ENCODE results near the gene CAD. TPM values are rescaled to one million over a fixed set of nuclear protein-coding genes. Genes with fewer than 3 reads are reported as not detected.

Gene CAD
- total RNA-seq, 1 experiment from 2014 or later = 114 TPM

DNA sequence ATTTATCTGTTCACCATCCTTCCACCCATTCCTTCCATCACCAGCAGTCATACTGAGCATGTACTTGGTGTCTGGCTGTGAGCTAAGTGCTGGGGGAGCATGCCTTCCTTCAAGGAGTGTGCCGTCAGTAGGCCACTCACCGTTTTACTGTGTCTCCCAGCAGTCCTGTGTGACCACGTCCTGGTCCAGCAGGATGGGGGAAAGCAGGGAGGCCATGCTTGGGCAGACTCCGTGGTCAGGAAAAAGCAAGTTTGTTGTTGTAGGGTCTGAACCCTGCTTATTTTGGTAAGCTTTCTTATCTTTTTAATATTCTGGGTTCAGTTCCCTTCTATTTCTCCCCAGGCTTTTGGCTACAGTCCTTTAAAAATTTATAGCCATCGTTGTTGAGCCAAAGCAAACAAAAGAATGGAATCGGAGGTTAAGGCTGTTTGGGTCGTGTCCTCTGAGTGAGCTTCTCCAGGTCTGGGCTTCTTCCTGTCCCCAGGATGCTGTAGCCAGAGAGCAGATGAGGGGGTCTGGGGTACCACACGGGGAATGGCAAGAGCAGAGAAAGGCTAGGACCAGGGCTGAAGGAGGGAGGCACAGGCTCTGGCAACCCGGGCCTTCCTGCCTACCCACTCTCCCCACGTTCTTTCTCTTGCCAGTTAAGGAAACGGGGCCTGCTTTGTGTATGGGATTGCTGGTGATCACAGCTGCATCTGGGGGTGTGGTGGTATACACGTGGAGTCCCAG lies 32.2 kb downstream of the CAD start:
- Histone ChIP-seq H3K27me3 (ENCODE audit: insufficient read depth, low read length) (no peaks in the 10 kb centered on the region), H3K36me3 (ENCODE audit: control insufficient read depth in 1 of 2, insufficient read depth in 2 of 2, low read length in 2 of 2) (peaks cover 0 to 3% of the 10 kb centered on the region in 2 experiments; a peak in 1 of 4 replicates), H3K4me1 (ENCODE audit: control insufficient read depth in 1 of 2, insufficient read depth in 2 of 2, low read length in 2 of 2) (peaks cover 0 to 10% of the 10 kb centered on the region in 2 experiments; a peak in 2 of 4 replicates), H3K9me2 (ENCODE audit: insufficient read depth) (no peaks in the 10 kb centered on the region), H4K20me1 (ENCODE audit: insufficient read depth) (no peaks in the 10 kb centered on the region), H3K9ac (ENCODE audit: low read length) (no peak overlapping the region), H3K27ac (ENCODE audit: low read depth, low read length) (no peak overlapping the region), H3K9me3 (ENCODE audit: control insufficient read depth in 1 of 2, insufficient read depth in 1 of 2, low read depth in 1 of 2, low read length in 2 of 2) (no peaks in the 10 kb centered on the region), H3K79me2 (ENCODE audit: insufficient read depth, low read length) (no peaks in the 10 kb centered on the region), H2AFZ (ENCODE audit: low read depth, low read length, poor library complexity, severe bottlenecking) (no peak overlapping the region), H3K4me2 (ENCODE audit: low read length) (no peak overlapping the region), H3K4me3 (replicated peaks in 1 of 2; ENCODE audit: low read depth in 1 of 2, low read length in 2 of 2) (no peak overlapping the region)
- ATAC-seq = no peak
- no peak for DNase-seq (ENCODE audit: low read depth, low spot score)
- intact Hi-C loops (cut with micrococcal nuclease) = no loop called here
- ChIA-PET RAD21 (ENCODE audit: low non-redundant PET in 1 of 2, low total read pairs in 2 of 2, uncharacterized antibody in 2 of 2, unreplicated experiment in 2 of 2) (interaction anchor here in 1 of 2 experiments (1.1 kb wide), 1 partner anchor 31 kb away, joined by 3 read pairs; no protein-coding TSS in a partner anchor), CTCF (interaction anchor here (0.6 to 2.1 kb wide), 4 partner anchors 30 to 113 kb away, joined by 3 to 9 read pairs (median 6); no protein-coding TSS in a partner anchor), POLR2A (interaction anchor here (1.1 kb wide), 1 partner anchor 31 kb away, joined by 3 read pairs; no protein-coding TSS in a partner anchor)
- no peak for TF ChIP-seq JUND (IDR thresholded peaks at IDR 0.05)
- TF ChIP-seq CTCF (IDR thresholded peaks at IDR 0.05 in 2 of 3, conservative IDR thresholded peaks at IDR 0.05 in 1 of 3; ENCODE audit: borderline replicate concordance in 1 of 3, insufficient read depth in 1 of 3, low read depth in 2 of 3, low read length in 2 of 3) = no peak
- no TSS peak for BruUV-seq (replicated peaks)

DNA sequence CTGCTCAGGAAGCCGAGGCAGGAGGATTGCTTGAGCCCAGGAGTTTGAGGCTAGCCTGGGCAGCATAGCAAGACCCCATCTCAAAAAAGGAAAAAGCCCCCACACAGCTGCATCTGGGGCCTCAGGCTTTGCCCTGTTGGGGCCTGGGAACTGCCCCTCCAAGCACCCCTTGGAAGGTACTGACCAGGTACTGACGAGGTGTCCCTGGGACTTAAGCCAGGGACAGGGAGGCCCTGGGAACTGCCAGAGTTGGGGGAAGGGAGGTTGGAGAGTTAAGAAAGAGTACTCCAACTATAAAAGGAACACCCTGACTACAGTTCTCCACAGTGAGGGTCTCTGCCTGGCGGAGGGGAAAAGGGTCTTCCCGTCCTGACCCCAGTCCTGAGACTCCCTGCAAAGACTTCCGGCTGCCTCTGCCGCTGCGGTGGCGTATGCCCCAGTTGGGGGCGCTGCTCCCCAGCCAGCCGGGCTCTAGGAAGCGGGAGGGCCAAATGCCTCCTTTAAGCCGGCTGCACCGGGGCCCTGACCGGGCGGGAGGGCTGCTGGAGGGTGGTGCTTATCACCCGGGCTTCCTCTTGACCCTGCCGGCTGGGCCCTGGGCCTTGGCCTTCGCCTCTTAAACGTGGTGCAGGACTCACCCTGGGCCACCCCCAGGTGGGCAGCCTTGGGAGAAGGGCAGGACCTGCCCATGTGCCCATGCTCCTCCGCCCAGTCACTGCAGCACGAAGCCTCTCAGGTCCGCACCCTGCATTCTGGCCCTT lies 32.9 kb downstream of the CAD start:
- Histone ChIP-seq H3K9me2 (ENCODE audit: insufficient read depth) (no peaks in the 10 kb centered on the region), H4K20me1 (ENCODE audit: insufficient read depth) (no peaks in the 10 kb centered on the region), H3K79me2 (ENCODE audit: insufficient read depth, low read length) (no peaks in the 10 kb centered on the region), H3K27me3 (ENCODE audit: insufficient read depth, low read length) (no peaks in the 10 kb centered on the region), H3K9ac (ENCODE audit: low read length) (peak overlapping the region; percentile 21; the same call in 1 of the 2 replicates), H3K27ac (ENCODE audit: low read depth, low read length) (no peak overlapping the region), H3K4me3 (replicated peaks in 1 of 2; ENCODE audit: low read depth in 1 of 2, low read length in 2 of 2) (no peak overlapping the region), H3K9me3 (ENCODE audit: control insufficient read depth in 1 of 2, insufficient read depth in 1 of 2, low read depth in 1 of 2, low read length in 2 of 2) (no peaks in the 10 kb centered on the region), H3K36me3 (ENCODE audit: control insufficient read depth in 1 of 2, insufficient read depth in 2 of 2, low read length in 2 of 2) (no peaks in the 10 kb centered on the region), H3K4me2 (ENCODE audit: low read length) (peak overlapping the region; percentile 41), H2AFZ (ENCODE audit: low read depth, low read length, poor library complexity, severe bottlenecking) (peak overlapping the region; percentile 12), H3K4me1 (ENCODE audit: control insufficient read depth in 1 of 2, insufficient read depth in 2 of 2, low read length in 2 of 2) (peaks cover 0 to 10% of the 10 kb centered on the region in 2 experiments; a peak in 2 of 4 replicates)
- POLR2A ChIA-PET = no interaction called here
- ATAC-seq (peak; percentile 89), DNase-seq (ENCODE audit: low read depth, low spot score) (peak; percentile 23)
- no peak for TF ChIP-seq POLR2A (IDR thresholded peaks at IDR 0.05; ENCODE audit: borderline replicate concordance, extremely low read depth, insufficient read depth, insufficient read length)
- peak; percentile 95 for TF ChIP-seq RAD21 (IDR thresholded peaks at IDR 0.05; ENCODE audit: low read depth)
- TF ChIP-seq, protein P1, sequence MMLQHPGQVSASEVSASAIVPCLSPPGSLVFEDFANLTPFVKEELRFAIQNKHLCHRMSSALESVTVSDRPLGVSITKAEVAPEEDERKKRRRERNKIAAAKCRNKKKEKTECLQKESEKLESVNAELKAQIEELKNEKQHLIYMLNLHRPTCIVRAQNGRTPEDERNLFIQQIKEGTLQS (IDR thresholded peaks at IDR 0.05) = no peak
- TF ChIP-seq ELF1 (IDR thresholded peaks at IDR 0.05; ENCODE audit: borderline replicate concordance, low read depth) = no peak
- TF ChIP-seq ZFX (IDR thresholded peaks at IDR 0.05) = peak; percentile 14; the same call in 1 of the 2 replicates
- TF ChIP-seq MAX (IDR thresholded peaks at IDR 0.05) = peak; percentile 54; the same call in 1 of the 2 replicates
- TF ChIP-seq SRF (IDR thresholded peaks at IDR 0.05; ENCODE audit: low read depth) = no peak
- TF ChIP-seq CTCF (IDR thresholded peaks at IDR 0.05 in 2 of 3, conservative IDR thresholded peaks at IDR 0.05 in 1 of 3; ENCODE audit: borderline replicate concordance in 1 of 3, insufficient read depth in 1 of 3, low read depth in 2 of 3, low read length in 2 of 3) = peak; percentile 91 to 95 (median 94)
- BruUV-seq (replicated peaks) = no TSS peak
- RAD21 ChIA-PET (ENCODE audit: low non-redundant PET in 1 of 2, low total read pairs in 2 of 2, uncharacterized antibody in 2 of 2, unreplicated experiment in 2 of 2) = no interaction called here
- CTCF ChIA-PET = interaction anchor here (0.6 to 2.1 kb wide), 2 partner anchors 53 to 112 kb away, joined by 3 to 8 read pairs; no protein-coding TSS in a partner anchor
- intact Hi-C loops (cut with micrococcal nuclease) = loop anchor here (1.0 kb wide), 2 partner anchors 30 to 53 kb away; no protein-coding TSS in a partner anchor

Measured in HCT116 (cell line).